Testis (tissue), 3 donors: Measurements from ENCODE around the gene C4orf50. TPM values are rescaled to one million over a fixed set of nuclear protein-coding genes. Genes with fewer than 3 reads are reported as not detected.
A peak's percentile ranks its signal among the peaks of the same experiment; 100 is the strongest.

Experiments
- DNase-seq: peaks from one replicate; pipeline ENCODE4 v3.0.0-alpha.2; 2019
- H3K27ac ChIP-seq, 2 donors: fragments of 200-600 bp; sonication (generic); one replicate each; pipeline ENCODE4 v1.5.1; 2019
- H3K27me3 ChIP-seq: fragments of 200-600 bp; sonication (generic); one replicate; pipeline ENCODE4 v1.5.1; 2019
- H3K36me3 ChIP-seq: fragments of 200-600 bp; sonication (generic); one replicate; pipeline ENCODE4 v1.5.1; 2017; ENCODE audit warnings: low read depth; ENCODE audit errors: missing control alignments
- H3K4me1 ChIP-seq: fragments of 200-600 bp; sonication (generic); one replicate; pipeline ENCODE4 v1.5.1; 2019
- H3K4me3 ChIP-seq, 2 donors: fragments of 200-600 bp; sonication (generic); one replicate each; pipeline ENCODE4 v1.5.1; 2017 to 2019
- H3K9me3 ChIP-seq: fragments of 200-600 bp; sonication (generic); one replicate; pipeline ENCODE4 v1.5.1; 2017
- POLR2A ChIP-seq: fragments of 450-650 bp; IDR thresholded peaks from one replicate; pipeline ENCODE4 v1.6.1; 2017; ENCODE audit warnings: antibody characterized with exemption, mild to moderate bottlenecking, moderate library complexity
- WGBS, 2 donors: methylation state at CpG; one replicate each; pipeline ENCODE4 v1.1.5; 2018; 5-methylcytosine and 5-hydroxymethylcytosine counted together
- intact Hi-C: fragments of 100-400 bp; cut with DNase I; formaldehyde crosslinking; loops from one replicate; pipeline ENCODE4 v1.15.1; 2023; ENCODE audit warnings: low total_unique reads
- polyA plus RNA-seq: library from polyadenylated mRNA; stranded (reverse); fragments of 350-450 nt; fragmentation: Illumina TruSeq; extraction: RNeasy Lipid Tissue Mini Kit (QIAGEN cat#74804); gene quantifications from one replicate; pipeline ENCODE4 v1.2.3, GENCODE V29; 2014; ENCODE audit warnings: low read depth, low replicate concordance; ENCODE audit not compliant: insufficient read depth
- total RNA-seq, 2 donors: library from RNA; depleted of rRNA; stranded (reverse); fragments of >200 nt; gene quantifications; one replicate each; pipeline ENCODE4 v1.2.3, GENCODE V29; 2016
- TF ChIP-seq, protein P1 (sequence below), 3 experiments: fragments of 450-650 bp in 2 of 3; fragments of 200-600 bp in 1 of 3; sonication (generic) in 1 of 3; IDR thresholded peaks; one replicate each; pipeline ENCODE4 v1.5.1; 2016 to 2019; ENCODE audit warnings: antibody characterized with exemption in 3 of 3, mild to moderate bottlenecking in 2 of 3, moderate library complexity in 1 of 3

C4orf50 gene
- total and polyA plus RNA-seq, 3 donors from 2014 or later, result 1.1 to 2.7 (median 1.8) TPM

DNA sequence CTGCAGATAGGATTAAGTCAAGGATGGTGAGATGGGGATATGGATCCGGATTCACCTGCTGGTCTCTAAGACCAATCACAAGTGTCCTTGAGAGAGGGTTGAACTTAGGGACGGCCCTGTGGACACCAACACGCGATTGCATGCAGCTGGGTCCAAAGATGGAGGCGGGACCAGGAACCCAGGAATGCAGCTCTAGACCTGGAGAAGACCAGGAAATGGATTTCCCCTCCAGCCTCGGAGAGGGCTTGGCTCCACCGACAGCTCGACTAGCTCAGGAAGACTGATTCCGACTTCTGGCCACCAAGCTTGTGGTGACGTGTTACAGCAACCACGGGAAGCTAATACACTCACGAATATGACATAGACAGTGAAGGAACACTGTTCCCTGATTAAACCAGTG lies 4.7 kb downstream of the C4orf50 start:
- Histone ChIP-seq H3K27me3 (no peaks in the 10 kb centered on the region), H3K9me3 (no peaks in the 10 kb centered on the region), H3K4me1 (no peaks in the 10 kb centered on the region), H3K4me3 (no peak overlapping the region), H3K36me3 (no peaks in the 10 kb centered on the region), H3K27ac (no peak overlapping the region)
- intact Hi-C loops, result no loop called here
- 86 to 90% methylated on average over 12 of the region's 12 CpGs for WGBS, 2 donors
- no peak for DNase-seq
- TF ChIP-seq, protein P1, sequence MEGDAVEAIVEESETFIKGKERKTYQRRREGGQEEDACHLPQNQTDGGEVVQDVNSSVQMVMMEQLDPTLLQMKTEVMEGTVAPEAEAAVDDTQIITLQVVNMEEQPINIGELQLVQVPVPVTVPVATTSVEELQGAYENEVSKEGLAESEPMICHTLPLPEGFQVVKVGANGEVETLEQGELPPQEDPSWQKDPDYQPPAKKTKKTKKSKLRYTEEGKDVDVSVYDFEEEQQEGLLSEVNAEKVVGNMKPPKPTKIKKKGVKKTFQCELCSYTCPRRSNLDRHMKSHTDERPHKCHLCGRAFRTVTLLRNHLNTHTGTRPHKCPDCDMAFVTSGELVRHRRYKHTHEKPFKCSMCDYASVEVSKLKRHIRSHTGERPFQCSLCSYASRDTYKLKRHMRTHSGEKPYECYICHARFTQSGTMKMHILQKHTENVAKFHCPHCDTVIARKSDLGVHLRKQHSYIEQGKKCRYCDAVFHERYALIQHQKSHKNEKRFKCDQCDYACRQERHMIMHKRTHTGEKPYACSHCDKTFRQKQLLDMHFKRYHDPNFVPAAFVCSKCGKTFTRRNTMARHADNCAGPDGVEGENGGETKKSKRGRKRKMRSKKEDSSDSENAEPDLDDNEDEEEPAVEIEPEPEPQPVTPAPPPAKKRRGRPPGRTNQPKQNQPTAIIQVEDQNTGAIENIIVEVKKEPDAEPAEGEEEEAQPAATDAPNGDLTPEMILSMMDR (IDR thresholded peaks at IDR 0.05), result no peak
- no peak for TF ChIP-seq POLR2A

DNA sequence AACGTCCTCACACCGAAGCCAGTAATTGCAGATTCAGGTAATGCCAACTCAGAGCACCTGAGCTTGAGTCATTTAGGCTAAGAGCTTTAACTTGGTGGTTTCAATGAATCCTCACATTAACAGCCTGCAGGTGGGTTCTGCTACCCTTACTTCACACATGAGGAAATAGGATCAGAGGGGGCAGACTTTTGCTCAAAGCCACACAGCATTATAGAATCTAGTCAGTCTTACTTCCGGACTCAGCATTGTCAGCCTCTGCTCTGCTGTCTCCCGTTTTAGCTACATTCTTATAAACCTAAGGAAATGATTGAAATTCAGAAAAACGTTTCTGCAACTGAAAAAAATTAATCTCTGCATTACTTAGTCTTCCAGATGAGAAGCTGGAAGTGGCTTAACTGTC lies 6.0 kb downstream of the C4orf50 start:
- TF ChIP-seq, protein P1 (IDR thresholded peaks at IDR 0.05), result no peak
- no peak for TF ChIP-seq POLR2A
- Histone ChIP-seq H3K27me3 (no peaks in the 10 kb centered on the region), H3K4me1 (no peaks in the 10 kb centered on the region), H3K27ac (no peak overlapping the region), H3K4me3 (no peak overlapping the region), H3K9me3 (no peaks in the 10 kb centered on the region), H3K36me3 (no peaks in the 10 kb centered on the region)
- DNase-seq, result no peak
- intact Hi-C loops, result no loop called here
- 73 to 75% methylated on average over 5 of the region's 5 CpGs for WGBS, 2 donors

GRCh38 chr4:6011686-6012085 lies 6.5 kb downstream of the C4orf50 start:
- intact Hi-C loops, result no loop called here
- DNase-seq, result peak; percentile 34

DNA sequence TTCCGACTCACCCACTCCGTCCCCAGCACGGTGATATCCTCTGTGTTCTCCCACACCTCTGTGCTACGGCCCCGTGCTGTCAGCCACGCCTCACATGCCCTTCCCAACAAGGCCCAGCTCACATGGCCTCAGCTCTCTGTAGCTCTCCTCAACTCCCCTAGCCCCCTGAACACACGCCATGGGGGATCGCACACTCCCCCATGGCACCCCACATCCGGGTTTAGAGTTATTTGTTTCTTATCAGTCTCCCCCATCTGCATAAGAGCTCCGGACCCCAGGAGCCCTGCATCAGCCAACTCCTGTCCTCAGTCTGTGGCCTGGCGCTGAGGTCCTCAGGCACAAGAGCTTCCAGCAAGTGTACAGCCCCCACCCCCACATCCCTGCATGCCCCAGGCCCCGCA lies 7.0 kb downstream of the C4orf50 start:
- Histone ChIP-seq H3K27ac (no peak overlapping the region), H3K27me3 (no peaks in the 10 kb centered on the region), H3K9me3 (no peaks in the 10 kb centered on the region), H3K4me3 (no peak overlapping the region), H3K4me1 (no peaks in the 10 kb centered on the region), H3K36me3 (no peaks in the 10 kb centered on the region)
- intact Hi-C loops, result no loop called here
- WGBS, 2 donors, result 42 to 61% methylated on average over 10 to 11 of the region's 12 CpGs
- TF ChIP-seq, protein P1 (IDR thresholded peaks at IDR 0.05), result no peak
- no peak for TF ChIP-seq POLR2A
- no peak for DNase-seq

More at GRCh38 chr4:6011686-6012085, 6.5 kb downstream of the C4orf50 start:
- TF ChIP-seq, protein P1 (IDR thresholded peaks at IDR 0.05), result no peak
- no peak for TF ChIP-seq POLR2A
- no peaks in the 10 kb centered on the region for H3K27me3 ChIP-seq
- H3K4me3 ChIP-seq, result no peak overlapping the region
- 16 to 49% methylated on average over 8 of the region's 8 CpGs for WGBS, 2 donors
- H3K27ac ChIP-seq, result no peak overlapping the region
- no peaks in the 10 kb centered on the region for H3K9me3 ChIP-seq
- no peaks in the 10 kb centered on the region for H3K4me1 ChIP-seq
- no peaks in the 10 kb centered on the region for H3K36me3 ChIP-seq

- DNase-seq, result no peak
- TF ChIP-seq, protein P1 (IDR thresholded peaks at IDR 0.05), result no peak
- no peak for TF ChIP-seq POLR2A
- intact Hi-C loops, result no loop called here
- Histone ChIP-seq H3K9me3 (no peaks in the 10 kb centered on the region), H3K27me3 (no peaks in the 10 kb centered on the region), H3K4me1 (no peaks in the 10 kb centered on the region), H3K4me3 (no peak overlapping the region), H3K36me3 (no peaks in the 10 kb centered on the region), H3K27ac (no peak overlapping the region)
- 77 to 81% methylated on average over 3 of the region's 3 CpGs for WGBS, 2 donors
Observed at GRCh38 chr4:6010789-6011188, 7.4 kb downstream of the C4orf50 start.
